ENCODE results near the gene LRRC8C. TPM values are rescaled to one million over a fixed set of nuclear protein-coding genes. Genes with fewer than 3 reads are reported as not detected.

Gene LRRC8C
- total RNA-seq, 1 donor, result 2.2 TPM

- Histone ChIP-seq H3K36me3 (ENCODE audit: insufficient read depth, low read length) (no peaks in the 10 kb centered on the region), H3K27me3 (ENCODE audit: insufficient read depth, low read length) (no peaks in the 10 kb centered on the region), H3K4me2 (ENCODE audit: insufficient read depth, low read length) (no peak overlapping the region), H4K20me1 (ENCODE audit: insufficient read depth, low read length) (no peaks in the 10 kb centered on the region), H3K4me1 (ENCODE audit: insufficient read depth, low read length) (no peaks in the 10 kb centered on the region), H3K27ac (ENCODE audit: low read depth, low read length) (no peak overlapping the region), H3K79me2 (ENCODE audit: insufficient read depth, low read length) (no peaks in the 10 kb centered on the region), H3K4me3 (ENCODE audit: insufficient read depth, low read length) (no peak overlapping the region), H2AFZ (ENCODE audit: low read length) (no peak overlapping the region), H3K9me3 (ENCODE audit: low read depth, low read length) (no peaks in the 10 kb centered on the region)
- no peak for TF ChIP-seq CTCF (IDR thresholded peaks at IDR 0.05; ENCODE audit: extremely low read depth, low read depth, low read length)
- no peak for DNase-seq (ENCODE audit: insufficient read length, low spot score, missing footprints)
Measured at GRCh38 chr1:89686520-89686919, 53.6 kb downstream of the LRRC8C start.

DNA sequence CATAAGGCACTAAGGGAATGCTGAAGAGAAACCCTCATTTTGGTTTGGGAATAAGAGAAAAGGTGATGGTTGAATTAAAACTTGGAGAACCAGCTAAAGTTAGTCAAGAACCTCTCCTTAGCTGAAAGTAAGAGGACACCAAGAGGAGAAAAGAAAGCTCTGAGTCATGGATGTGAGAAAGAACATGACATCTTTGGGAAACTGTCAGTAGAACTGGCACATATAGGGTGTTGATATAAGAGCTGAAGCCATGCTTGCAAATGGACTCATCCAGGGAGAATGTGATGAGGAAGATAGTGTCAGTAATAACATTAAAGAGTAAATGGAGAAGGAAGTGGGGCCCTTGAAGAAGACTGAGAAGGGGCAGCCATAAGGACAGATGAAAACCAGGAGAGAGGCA lies 54.3 kb downstream of the LRRC8C start:
- no peaks in the 10 kb centered on the region for H3K36me3 ChIP-seq (ENCODE audit: insufficient read depth, low read length)
- DNase-seq (ENCODE audit: insufficient read length, low spot score, missing footprints), result no peak
- no peak for TF ChIP-seq CTCF (IDR thresholded peaks at IDR 0.05; ENCODE audit: extremely low read depth, low read depth, low read length)
- no peak overlapping the region for H3K4me3 ChIP-seq (ENCODE audit: insufficient read depth, low read length)
- H3K27ac ChIP-seq (ENCODE audit: low read depth, low read length), result no peak overlapping the region
- H3K4me2 ChIP-seq (ENCODE audit: insufficient read depth, low read length), result no peak overlapping the region
- no peak overlapping the region for H2AFZ ChIP-seq (ENCODE audit: low read length)
- H3K27me3 ChIP-seq (ENCODE audit: insufficient read depth, low read length), result no peaks in the 10 kb centered on the region
- H3K79me2 ChIP-seq (ENCODE audit: insufficient read depth, low read length), result no peaks in the 10 kb centered on the region
- no peaks in the 10 kb centered on the region for H4K20me1 ChIP-seq (ENCODE audit: insufficient read depth, low read length)
- no peaks in the 10 kb centered on the region for H3K4me1 ChIP-seq (ENCODE audit: insufficient read depth, low read length)
- no peaks in the 10 kb centered on the region for H3K9me3 ChIP-seq (ENCODE audit: low read depth, low read length)

DNA sequence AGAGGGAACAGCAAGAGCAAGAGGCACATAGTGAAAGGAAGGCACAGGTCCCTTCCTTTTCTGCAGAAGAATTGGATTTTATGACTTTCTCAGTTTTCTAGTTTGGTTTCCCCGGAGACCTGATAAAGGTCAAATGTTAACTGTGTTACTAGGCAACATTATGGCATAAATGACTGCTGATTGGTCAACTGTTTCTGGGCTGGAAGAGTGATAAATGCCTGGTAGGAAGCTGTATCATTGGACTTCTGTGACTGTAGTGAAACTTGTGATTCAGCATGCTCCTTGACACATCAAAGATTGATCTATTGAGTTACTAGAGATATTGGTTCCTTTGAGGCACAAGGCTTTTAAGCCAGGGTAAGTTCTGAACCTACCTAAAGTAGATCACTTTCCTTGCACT lies 55.7 kb downstream of the LRRC8C start:
- no peak for TF ChIP-seq CTCF (IDR thresholded peaks at IDR 0.05; ENCODE audit: extremely low read depth, low read depth, low read length)
- Histone ChIP-seq H2AFZ (ENCODE audit: low read length) (no peak overlapping the region), H3K27ac (ENCODE audit: low read depth, low read length) (no peak overlapping the region), H3K4me3 (ENCODE audit: insufficient read depth, low read length) (no peak overlapping the region), H3K79me2 (ENCODE audit: insufficient read depth, low read length) (no peaks in the 10 kb centered on the region), H3K4me2 (ENCODE audit: insufficient read depth, low read length) (no peak overlapping the region), H3K36me3 (ENCODE audit: insufficient read depth, low read length) (no peaks in the 10 kb centered on the region), H4K20me1 (ENCODE audit: insufficient read depth, low read length) (no peaks in the 10 kb centered on the region), H3K4me1 (ENCODE audit: insufficient read depth, low read length) (no peaks in the 10 kb centered on the region), H3K9me3 (ENCODE audit: low read depth, low read length) (no peaks in the 10 kb centered on the region), H3K27me3 (ENCODE audit: insufficient read depth, low read length) (no peaks in the 10 kb centered on the region)
- DNase-seq (ENCODE audit: insufficient read length, low spot score, missing footprints), result no peak

- H3K36me3 ChIP-seq (ENCODE audit: insufficient read depth, low read length), result no peaks in the 10 kb centered on the region
- H3K9me3 ChIP-seq (ENCODE audit: low read depth, low read length), result no peaks in the 10 kb centered on the region
- H4K20me1 ChIP-seq (ENCODE audit: insufficient read depth, low read length), result no peaks in the 10 kb centered on the region
- TF ChIP-seq CTCF (IDR thresholded peaks at IDR 0.05; ENCODE audit: extremely low read depth, low read depth, low read length), result no peak
- H3K4me3 ChIP-seq (ENCODE audit: insufficient read depth, low read length), result no peak overlapping the region
- no peaks in the 10 kb centered on the region for H3K79me2 ChIP-seq (ENCODE audit: insufficient read depth, low read length)
- no peak overlapping the region for H2AFZ ChIP-seq (ENCODE audit: low read length)
- DNase-seq (ENCODE audit: insufficient read length, low spot score, missing footprints), result no peak
- no peak overlapping the region for H3K27ac ChIP-seq (ENCODE audit: low read depth, low read length)
- H3K4me1 ChIP-seq (ENCODE audit: insufficient read depth, low read length), result no peaks in the 10 kb centered on the region
- H3K27me3 ChIP-seq (ENCODE audit: insufficient read depth, low read length), result no peaks in the 10 kb centered on the region
- H3K4me2 ChIP-seq (ENCODE audit: insufficient read depth, low read length), result no peak overlapping the region
Measured at GRCh38 chr1:89689234-89689633, 56.3 kb downstream of the LRRC8C start.

All from osteoblast (primary cell).